ENCODE measurements around the gene ADORA2B.
A peak's percentile ranks its signal among the peaks of the same experiment; 100 is the strongest.

ADORA2B gene

DNA sequence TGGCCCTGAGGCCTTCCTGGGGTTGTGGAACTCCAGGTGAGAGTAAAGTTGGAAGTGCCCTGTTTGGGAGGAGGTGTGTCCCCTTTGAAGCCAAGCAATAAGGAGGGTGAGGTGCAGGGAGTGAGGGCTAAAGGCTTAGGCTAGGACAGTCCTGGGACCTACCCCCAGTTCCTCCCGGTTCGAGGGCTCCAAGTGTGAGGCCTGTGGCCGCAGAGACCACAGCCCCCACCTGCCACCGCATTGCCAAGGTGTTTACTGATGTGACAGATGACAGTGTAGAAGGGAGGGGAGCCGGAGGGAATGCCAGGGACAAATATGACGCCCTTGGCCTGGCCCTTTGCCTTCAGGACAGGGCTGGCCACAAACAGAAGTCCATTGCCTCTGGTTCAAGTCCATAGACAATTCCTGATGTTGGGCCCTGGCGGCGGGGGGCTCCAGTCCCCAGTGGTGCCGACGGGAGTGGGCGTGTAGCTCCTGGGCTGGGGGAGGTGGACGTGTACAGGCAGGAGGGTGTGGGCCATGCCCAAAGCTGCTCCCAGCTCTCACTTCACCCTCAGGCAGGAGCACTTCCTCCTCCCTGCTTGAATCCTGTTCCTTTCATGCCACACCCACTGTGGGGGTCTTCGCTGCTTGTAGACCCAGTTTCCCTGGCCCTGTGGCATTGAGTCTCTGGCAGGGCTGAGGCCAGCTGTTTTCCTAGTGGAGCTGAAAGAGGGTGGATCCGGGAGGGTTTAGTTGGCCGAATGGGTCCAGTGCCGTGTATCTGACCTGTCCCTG, 3.2 kb downstream of the ADORA2B start:
- ChIA-PET CTCF (interaction anchor here (5.1 kb wide), 1 partner anchor 50 kb away, joined by 36 read pairs; the partner anchor contains the start of genes TTC19 and ZSWIM7), POLR2A (interaction anchor here (1.2 kb wide), 1 partner anchor 51 kb away, joined by 3 read pairs; the partner anchor contains the start of genes TTC19 and ZSWIM7)
- Histone ChIP-seq H3K36me3 (ENCODE audit: control insufficient read depth in 2 of 2, insufficient read depth in 1 of 2, low read length in 2 of 2) (peaks cover 0 to 10% of the 10 kb centered on the region in 2 experiments; a peak in 1 of 3 replicates), H3K27ac (ENCODE audit: extremely low read depth, low read depth, low read length) (no peak overlapping the region), H3K4me3 (ENCODE audit: low read depth, low read length) (no peak overlapping the region), H3K4me1 (ENCODE audit: control insufficient read depth, insufficient read depth, low read length) (peaks cover 5% of the 10 kb centered on the region), H3K9me3 (ENCODE audit: control insufficient read depth, insufficient read depth, low read depth, low read length) (no peaks in the 10 kb centered on the region)
- TF ChIP-seq KLF1 (tag by site-specific recombination; IDR thresholded peaks at IDR 0.05), result 0 out of 2 replicates have a peak, but pooled peaks have one; percentile 18
- no peak for TF ChIP-seq ZFP69B (tag by site-specific recombination; IDR thresholded peaks at IDR 0.05)
- TF ChIP-seq, protein P1, sequence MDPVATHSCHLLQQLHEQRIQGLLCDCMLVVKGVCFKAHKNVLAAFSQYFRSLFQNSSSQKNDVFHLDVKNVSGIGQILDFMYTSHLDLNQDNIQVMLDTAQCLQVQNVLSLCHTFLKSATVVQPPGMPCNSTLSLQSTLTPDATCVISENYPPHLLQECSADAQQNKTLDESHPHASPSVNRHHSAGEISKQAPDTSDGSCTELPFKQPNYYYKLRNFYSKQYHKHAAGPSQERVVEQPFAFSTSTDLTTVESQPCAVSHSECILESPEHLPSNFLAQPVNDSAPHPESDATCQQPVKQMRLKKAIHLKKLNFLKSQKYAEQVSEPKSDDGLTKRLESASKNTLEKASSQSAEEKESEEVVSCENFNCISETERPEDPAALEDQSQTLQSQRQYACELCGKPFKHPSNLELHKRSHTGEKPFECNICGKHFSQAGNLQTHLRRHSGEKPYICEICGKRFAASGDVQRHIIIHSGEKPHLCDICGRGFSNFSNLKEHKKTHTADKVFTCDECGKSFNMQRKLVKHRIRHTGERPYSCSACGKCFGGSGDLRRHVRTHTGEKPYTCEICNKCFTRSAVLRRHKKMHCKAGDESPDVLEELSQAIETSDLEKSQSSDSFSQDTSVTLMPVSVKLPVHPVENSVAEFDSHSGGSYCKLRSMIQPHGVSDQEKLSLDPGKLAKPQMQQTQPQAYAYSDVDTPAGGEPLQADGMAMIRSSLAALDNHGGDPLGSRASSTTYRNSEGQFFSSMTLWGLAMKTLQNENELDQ (tag by site-specific recombination; IDR thresholded peaks at IDR 0.05; ENCODE audit: low read depth), result no peak
- no peak for TF ChIP-seq SP2 (tag by site-specific recombination; IDR thresholded peaks at IDR 0.05)
- TF ChIP-seq, protein P2, sequence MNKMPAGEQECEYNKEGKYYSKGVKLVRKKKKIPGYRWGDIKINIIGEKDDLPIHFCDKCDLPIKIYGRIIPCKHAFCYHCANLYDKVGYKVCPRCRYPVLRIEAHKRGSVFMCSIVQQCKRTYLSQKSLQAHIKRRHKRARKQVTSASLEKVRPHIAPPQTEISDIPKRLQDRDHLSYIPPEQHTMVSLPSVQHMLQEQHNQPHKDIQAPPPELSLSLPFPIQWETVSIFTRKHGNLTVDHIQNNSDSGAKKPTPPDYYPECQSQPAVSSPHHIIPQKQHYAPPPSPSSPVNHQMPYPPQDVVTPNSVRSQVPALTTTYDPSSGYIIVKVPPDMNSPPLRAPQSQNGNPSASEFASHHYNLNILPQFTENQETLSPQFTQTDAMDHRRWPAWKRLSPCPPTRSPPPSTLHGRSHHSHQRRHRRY (tag by site-specific recombination; IDR thresholded peaks at IDR 0.05), result no peak

DNA sequence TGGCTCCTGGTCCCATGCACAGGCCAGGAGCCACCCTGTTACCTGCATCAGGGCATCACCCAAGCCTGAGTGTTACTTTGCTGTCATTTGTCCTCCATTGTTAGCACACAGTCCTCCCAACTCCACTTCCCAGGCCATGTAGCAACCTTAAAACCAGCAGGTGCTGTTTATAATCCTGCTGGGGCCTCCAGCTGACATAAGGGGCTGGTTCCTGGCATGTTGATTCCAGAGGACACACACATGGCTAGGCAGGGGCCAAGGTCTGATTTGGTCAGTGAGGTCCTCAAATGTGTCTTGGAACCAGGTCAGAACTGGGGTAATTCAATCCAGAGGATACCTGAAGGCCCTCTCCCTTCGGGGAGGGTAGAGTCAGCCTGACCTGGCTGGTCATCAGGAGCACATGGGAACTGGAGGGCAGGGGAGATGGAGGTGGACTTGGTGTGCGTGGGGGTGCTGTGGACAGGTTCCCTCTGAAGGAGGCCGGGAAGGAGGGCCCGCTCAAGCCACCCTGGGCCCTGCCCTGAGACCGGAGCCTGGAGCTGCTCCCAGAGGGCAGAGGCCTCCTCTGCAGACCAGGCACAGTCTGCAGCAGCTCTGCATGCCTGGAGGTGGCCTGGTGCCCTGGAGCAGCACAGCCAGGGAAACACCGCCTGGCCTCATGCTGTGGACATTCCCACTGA, 6.6 kb downstream of the ADORA2B start:
- CTCF ChIA-PET, result interaction anchor here (0.5 kb wide), 1 partner anchor 17 kb away, joined by 4 read pairs; no protein-coding TSS in a partner anchor
- Histone ChIP-seq H3K9me3 (ENCODE audit: control insufficient read depth, insufficient read depth, low read depth, low read length) (no peaks in the 10 kb centered on the region), H3K4me1 (ENCODE audit: control insufficient read depth, insufficient read depth, low read length) (no peaks in the 10 kb centered on the region; the same call in none of the 2 replicates), H3K27ac (ENCODE audit: extremely low read depth, low read depth, low read length) (no peak overlapping the region), H3K36me3 (ENCODE audit: control insufficient read depth in 2 of 2, insufficient read depth in 1 of 2, low read length in 2 of 2) (peaks cover 0 to 10% of the 10 kb centered on the region in 2 experiments; a peak in 1 of 3 replicates), H3K4me3 (ENCODE audit: low read depth, low read length) (no peak overlapping the region)
- POLR2A ChIA-PET, result interaction anchor here (1.6 kb wide), 1 partner anchor 48 kb away, joined by 5 read pairs; the partner anchor contains the start of genes TTC19 and ZSWIM7
- peak; percentile 91 for TF ChIP-seq ZIC2 (tag by site-specific recombination; IDR thresholded peaks at IDR 0.05)
- TF ChIP-seq, protein P3, sequence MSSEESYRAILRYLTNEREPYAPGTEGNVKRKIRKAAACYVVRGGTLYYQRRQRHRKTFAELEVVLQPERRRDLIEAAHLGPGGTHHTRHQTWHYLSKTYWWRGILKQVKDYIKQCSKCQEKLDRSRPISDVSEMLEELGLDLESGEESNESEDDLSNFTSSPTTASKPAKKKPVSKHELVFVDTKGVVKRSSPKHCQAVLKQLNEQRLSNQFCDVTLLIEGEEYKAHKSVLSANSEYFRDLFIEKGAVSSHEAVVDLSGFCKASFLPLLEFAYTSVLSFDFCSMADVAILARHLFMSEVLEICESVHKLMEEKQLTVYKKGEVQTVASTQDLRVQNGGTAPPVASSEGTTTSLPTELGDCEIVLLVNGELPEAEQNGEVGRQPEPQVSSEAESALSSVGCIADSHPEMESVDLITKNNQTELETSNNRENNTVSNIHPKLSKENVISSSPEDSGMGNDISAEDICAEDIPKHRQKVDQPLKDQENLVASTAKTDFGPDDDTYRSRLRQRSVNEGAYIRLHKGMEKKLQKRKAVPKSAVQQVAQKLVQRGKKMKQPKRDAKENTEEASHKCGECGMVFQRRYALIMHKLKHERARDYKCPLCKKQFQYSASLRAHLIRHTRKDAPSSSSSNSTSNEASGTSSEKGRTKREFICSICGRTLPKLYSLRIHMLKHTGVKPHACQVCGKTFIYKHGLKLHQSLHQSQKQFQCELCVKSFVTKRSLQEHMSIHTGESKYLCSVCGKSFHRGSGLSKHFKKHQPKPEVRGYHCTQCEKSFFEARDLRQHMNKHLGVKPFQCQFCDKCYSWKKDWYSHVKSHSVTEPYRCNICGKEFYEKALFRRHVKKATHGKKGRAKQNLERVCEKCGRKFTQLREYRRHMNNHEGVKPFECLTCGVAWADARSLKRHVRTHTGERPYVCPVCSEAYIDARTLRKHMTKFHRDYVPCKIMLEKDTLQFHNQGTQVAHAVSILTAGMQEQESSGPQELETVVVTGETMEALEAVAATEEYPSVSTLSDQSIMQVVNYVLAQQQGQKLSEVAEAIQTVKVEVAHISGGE (tag by site-specific recombination; conservative IDR thresholded peaks at IDR 0.05; ENCODE audit: low read depth), result no peak
- TF ChIP-seq, protein P4, sequence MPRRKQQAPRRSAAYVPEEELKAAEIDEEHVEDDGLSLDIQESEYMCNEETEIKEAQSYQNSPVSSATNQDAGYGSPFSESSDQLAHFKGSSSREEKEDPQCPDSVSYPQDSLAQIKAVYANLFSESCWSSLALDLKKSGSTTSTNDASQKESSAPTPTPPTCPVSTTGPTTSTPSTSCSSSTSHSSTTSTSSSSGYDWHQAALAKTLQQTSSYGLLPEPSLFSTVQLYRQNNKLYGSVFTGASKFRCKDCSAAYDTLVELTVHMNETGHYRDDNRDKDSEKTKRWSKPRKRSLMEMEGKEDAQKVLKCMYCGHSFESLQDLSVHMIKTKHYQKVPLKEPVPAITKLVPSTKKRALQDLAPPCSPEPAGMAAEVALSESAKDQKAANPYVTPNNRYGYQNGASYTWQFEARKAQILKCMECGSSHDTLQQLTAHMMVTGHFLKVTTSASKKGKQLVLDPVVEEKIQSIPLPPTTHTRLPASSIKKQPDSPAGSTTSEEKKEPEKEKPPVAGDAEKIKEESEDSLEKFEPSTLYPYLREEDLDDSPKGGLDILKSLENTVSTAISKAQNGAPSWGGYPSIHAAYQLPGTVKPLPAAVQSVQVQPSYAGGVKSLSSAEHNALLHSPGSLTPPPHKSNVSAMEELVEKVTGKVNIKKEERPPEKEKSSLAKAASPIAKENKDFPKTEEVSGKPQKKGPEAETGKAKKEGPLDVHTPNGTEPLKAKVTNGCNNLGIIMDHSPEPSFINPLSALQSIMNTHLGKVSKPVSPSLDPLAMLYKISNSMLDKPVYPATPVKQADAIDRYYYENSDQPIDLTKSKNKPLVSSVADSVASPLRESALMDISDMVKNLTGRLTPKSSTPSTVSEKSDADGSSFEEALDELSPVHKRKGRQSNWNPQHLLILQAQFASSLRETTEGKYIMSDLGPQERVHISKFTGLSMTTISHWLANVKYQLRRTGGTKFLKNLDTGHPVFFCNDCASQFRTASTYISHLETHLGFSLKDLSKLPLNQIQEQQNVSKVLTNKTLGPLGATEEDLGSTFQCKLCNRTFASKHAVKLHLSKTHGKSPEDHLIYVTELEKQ (tag by site-specific recombination; IDR thresholded peaks at IDR 0.05; ENCODE audit: borderline replicate concordance), result no peak
- TF ChIP-seq, protein P5, sequence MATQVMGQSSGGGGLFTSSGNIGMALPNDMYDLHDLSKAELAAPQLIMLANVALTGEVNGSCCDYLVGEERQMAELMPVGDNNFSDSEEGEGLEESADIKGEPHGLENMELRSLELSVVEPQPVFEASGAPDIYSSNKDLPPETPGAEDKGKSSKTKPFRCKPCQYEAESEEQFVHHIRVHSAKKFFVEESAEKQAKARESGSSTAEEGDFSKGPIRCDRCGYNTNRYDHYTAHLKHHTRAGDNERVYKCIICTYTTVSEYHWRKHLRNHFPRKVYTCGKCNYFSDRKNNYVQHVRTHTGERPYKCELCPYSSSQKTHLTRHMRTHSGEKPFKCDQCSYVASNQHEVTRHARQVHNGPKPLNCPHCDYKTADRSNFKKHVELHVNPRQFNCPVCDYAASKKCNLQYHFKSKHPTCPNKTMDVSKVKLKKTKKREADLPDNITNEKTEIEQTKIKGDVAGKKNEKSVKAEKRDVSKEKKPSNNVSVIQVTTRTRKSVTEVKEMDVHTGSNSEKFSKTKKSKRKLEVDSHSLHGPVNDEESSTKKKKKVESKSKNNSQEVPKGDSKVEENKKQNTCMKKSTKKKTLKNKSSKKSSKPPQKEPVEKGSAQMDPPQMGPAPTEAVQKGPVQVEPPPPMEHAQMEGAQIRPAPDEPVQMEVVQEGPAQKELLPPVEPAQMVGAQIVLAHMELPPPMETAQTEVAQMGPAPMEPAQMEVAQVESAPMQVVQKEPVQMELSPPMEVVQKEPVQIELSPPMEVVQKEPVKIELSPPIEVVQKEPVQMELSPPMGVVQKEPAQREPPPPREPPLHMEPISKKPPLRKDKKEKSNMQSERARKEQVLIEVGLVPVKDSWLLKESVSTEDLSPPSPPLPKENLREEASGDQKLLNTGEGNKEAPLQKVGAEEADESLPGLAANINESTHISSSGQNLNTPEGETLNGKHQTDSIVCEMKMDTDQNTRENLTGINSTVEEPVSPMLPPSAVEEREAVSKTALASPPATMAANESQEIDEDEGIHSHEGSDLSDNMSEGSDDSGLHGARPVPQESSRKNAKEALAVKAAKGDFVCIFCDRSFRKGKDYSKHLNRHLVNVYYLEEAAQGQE (tag by site-specific recombination; IDR thresholded peaks at IDR 0.05), result no peak
- TF ChIP-seq, protein P6, sequence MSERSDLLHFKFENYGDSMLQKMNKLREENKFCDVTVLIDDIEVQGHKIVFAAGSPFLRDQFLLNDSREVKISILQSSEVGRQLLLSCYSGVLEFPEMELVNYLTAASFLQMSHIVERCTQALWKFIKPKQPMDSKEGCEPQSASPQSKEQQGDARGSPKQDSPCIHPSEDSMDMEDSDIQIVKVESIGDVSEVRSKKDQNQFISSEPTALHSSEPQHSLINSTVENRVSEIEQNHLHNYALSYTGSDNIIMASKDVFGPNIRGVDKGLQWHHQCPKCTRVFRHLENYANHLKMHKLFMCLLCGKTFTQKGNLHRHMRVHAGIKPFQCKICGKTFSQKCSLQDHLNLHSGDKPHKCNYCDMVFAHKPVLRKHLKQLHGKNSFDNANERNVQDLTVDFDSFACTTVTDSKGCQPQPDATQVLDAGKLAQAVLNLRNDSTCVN (tag by site-specific recombination; optimal IDR thresholded peaks at IDR 0.05), result no peak

All from HEK293 (cell line).